ENCODE results near the gene LAMB4.

LAMB4 gene

DNA sequence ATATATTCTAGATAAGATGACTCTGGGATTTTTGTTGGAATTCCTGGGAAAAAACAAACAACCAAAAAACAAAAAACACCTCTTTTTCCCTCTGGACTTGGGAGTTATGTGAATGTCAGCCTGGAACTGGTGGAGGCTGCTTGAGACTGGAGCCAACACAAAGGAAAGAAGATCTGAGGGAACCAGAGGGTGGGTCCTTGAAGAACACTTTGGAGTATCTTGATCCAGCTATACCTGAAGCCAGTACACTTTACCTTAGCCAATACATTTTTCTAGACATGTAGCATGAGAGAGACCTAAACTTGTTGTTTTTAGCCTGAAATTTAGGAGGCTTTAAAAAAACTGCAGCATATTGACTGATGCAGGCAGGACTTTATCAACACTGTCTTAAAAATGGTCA lies 121.3 kb downstream of the LAMB4 start:
- no peak overlapping the region for H3K27ac ChIP-seq (replicated peaks)
- DNase-seq (ENCODE audit: low read depth in 1 of 2, low spot score in 1 of 2), result no peak
- peaks cover 20% of the 10 kb centered on the region for H3K27me3 ChIP-seq (ENCODE audit: insufficient read depth, poor library complexity, severe bottlenecking)
- TF ChIP-seq, protein P1, sequence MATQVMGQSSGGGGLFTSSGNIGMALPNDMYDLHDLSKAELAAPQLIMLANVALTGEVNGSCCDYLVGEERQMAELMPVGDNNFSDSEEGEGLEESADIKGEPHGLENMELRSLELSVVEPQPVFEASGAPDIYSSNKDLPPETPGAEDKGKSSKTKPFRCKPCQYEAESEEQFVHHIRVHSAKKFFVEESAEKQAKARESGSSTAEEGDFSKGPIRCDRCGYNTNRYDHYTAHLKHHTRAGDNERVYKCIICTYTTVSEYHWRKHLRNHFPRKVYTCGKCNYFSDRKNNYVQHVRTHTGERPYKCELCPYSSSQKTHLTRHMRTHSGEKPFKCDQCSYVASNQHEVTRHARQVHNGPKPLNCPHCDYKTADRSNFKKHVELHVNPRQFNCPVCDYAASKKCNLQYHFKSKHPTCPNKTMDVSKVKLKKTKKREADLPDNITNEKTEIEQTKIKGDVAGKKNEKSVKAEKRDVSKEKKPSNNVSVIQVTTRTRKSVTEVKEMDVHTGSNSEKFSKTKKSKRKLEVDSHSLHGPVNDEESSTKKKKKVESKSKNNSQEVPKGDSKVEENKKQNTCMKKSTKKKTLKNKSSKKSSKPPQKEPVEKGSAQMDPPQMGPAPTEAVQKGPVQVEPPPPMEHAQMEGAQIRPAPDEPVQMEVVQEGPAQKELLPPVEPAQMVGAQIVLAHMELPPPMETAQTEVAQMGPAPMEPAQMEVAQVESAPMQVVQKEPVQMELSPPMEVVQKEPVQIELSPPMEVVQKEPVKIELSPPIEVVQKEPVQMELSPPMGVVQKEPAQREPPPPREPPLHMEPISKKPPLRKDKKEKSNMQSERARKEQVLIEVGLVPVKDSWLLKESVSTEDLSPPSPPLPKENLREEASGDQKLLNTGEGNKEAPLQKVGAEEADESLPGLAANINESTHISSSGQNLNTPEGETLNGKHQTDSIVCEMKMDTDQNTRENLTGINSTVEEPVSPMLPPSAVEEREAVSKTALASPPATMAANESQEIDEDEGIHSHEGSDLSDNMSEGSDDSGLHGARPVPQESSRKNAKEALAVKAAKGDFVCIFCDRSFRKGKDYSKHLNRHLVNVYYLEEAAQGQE (IDR thresholded peaks at IDR 0.05; ENCODE audit: insufficient replicate concordance, low read depth), result no peak
- no peak for TF ChIP-seq GABPA (IDR thresholded peaks at IDR 0.05; ENCODE audit: low read depth)
- TF ChIP-seq POLR2AphosphoS5 (IDR thresholded peaks at IDR 0.05; ENCODE audit: low read depth), result no peak
- TF ChIP-seq SPI1 (IDR thresholded peaks at IDR 0.05; ENCODE audit: borderline replicate concordance, low read depth), result no peak
- TF ChIP-seq, protein P2, sequence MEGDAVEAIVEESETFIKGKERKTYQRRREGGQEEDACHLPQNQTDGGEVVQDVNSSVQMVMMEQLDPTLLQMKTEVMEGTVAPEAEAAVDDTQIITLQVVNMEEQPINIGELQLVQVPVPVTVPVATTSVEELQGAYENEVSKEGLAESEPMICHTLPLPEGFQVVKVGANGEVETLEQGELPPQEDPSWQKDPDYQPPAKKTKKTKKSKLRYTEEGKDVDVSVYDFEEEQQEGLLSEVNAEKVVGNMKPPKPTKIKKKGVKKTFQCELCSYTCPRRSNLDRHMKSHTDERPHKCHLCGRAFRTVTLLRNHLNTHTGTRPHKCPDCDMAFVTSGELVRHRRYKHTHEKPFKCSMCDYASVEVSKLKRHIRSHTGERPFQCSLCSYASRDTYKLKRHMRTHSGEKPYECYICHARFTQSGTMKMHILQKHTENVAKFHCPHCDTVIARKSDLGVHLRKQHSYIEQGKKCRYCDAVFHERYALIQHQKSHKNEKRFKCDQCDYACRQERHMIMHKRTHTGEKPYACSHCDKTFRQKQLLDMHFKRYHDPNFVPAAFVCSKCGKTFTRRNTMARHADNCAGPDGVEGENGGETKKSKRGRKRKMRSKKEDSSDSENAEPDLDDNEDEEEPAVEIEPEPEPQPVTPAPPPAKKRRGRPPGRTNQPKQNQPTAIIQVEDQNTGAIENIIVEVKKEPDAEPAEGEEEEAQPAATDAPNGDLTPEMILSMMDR (IDR thresholded peaks at IDR 0.05; ENCODE audit: insufficient read depth, low read length), result no peak
- no peak overlapping the region for H3K4me3 ChIP-seq (replicated peaks; ENCODE audit: insufficient read depth, low read length)

DNA sequence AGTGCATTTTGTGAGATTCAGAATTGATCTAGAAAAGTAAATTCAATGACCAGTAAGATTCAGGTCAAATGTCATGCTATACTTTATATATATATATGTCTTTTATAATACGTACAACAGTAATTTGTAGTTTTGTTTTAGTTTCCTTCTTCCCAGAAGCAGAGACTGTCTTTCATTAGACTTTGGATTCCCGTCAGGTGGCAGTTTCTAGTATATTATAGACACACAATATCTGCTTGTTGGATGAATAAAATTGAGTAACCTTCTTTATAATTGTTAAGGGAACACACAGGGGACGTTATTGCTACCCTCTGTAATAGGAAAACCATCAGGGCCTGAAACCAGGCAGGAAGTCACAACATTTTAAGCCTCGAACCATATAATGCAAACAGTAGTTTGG lies 121.9 kb downstream of the LAMB4 start:
- H3K4me3 ChIP-seq (replicated peaks; ENCODE audit: insufficient read depth, low read length), result no peak overlapping the region
- H3K27ac ChIP-seq (replicated peaks), result no peak overlapping the region
- no peak for DNase-seq (ENCODE audit: low read depth in 1 of 2, low spot score in 1 of 2)
- TF ChIP-seq, protein P2 (IDR thresholded peaks at IDR 0.05; ENCODE audit: insufficient read depth, low read length), result no peak
- no peak for TF ChIP-seq GABPA (IDR thresholded peaks at IDR 0.05; ENCODE audit: low read depth)
- no peak for TF ChIP-seq SPI1 (IDR thresholded peaks at IDR 0.05; ENCODE audit: borderline replicate concordance, low read depth)
- TF ChIP-seq, protein P1 (IDR thresholded peaks at IDR 0.05; ENCODE audit: insufficient replicate concordance, low read depth), result no peak
- TF ChIP-seq POLR2AphosphoS5 (IDR thresholded peaks at IDR 0.05; ENCODE audit: low read depth), result no peak
- H3K27me3 ChIP-seq (ENCODE audit: insufficient read depth, poor library complexity, severe bottlenecking), result peaks cover 26% of the 10 kb centered on the region

DNA sequence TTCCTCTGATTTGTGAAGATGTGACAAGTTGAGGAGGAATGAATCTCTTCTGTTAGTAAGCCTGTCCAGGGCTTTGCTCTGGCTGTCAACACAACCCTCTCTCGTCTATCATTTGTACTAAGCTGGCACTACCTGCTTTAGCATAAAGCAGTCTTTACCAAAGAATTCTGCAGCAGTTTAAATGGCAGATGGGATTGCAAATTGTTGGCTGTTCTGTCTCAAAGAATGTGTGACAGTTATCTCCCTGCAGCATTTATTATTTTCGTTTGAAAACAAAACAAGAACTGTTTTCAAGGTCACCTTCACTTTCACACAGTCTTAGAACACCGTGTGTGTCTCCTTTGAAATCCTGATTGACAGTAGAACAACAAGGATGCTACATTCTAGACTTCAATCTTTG lies 122.4 kb downstream of the LAMB4 start:
- DNase-seq (ENCODE audit: low read depth in 1 of 2, low spot score in 1 of 2), result no peak
- Histone ChIP-seq H3K4me3 (replicated peaks; ENCODE audit: insufficient read depth, low read length) (no peak overlapping the region), H3K27me3 (ENCODE audit: insufficient read depth, poor library complexity, severe bottlenecking) (peaks cover 30% of the 10 kb centered on the region), H3K27ac (replicated peaks) (no peak overlapping the region)
- TF ChIP-seq, protein P1 (IDR thresholded peaks at IDR 0.05; ENCODE audit: insufficient replicate concordance, low read depth), result no peak
- no peak for TF ChIP-seq GABPA (IDR thresholded peaks at IDR 0.05; ENCODE audit: low read depth)
- no peak for TF ChIP-seq SPI1 (IDR thresholded peaks at IDR 0.05; ENCODE audit: borderline replicate concordance, low read depth)
- no peak for TF ChIP-seq POLR2AphosphoS5 (IDR thresholded peaks at IDR 0.05; ENCODE audit: low read depth)
- TF ChIP-seq, protein P2 (IDR thresholded peaks at IDR 0.05; ENCODE audit: insufficient read depth, low read length), result no peak
